SU-DHL-6 (cell line): ENCODE measurements around the gene NKD1.

Experiments used
- H2AFZ ChIP-seq: fragments of 200-600 bp; sonication (generic); 2 replicates; pipeline ENCODE4 v1.6.1; 2014; ENCODE audit warnings: low read depth, mild to moderate bottlenecking, moderate library complexity, mixed read lengths, antibody characterized with exemption, low read length; ENCODE audit not compliant: severe bottlenecking
- H3F3A ChIP-seq: fragments of 200-600 bp; shearing (Covaris generic); 2 replicates; pipeline ENCODE4 v1.6.0; 2016; ENCODE audit warnings: antibody characterized with exemption, mild to moderate bottlenecking; ENCODE audit not compliant: insufficient read depth
- H3K27ac ChIP-seq: fragments of 200-600 bp; sonication (generic); 2 replicates; pipeline ENCODE4 v1.5.1; 2016; ENCODE audit warnings: low read depth, mild to moderate bottlenecking, low read length, moderate library complexity, mixed read lengths
- H3K27me3 ChIP-seq: fragments of 200-600 bp; sonication (generic), shearing (Covaris generic); 2 replicates; pipeline ENCODE4 v1.6.0; 2014; ENCODE audit warnings: mild to moderate bottlenecking, low read length
- H3K36me3 ChIP-seq: fragments of 200-600 bp; sonication (generic); 2 replicates; pipeline ENCODE4 v1.6.1; 2014; ENCODE audit warnings: mild to moderate bottlenecking, low read length, mixed read lengths
- H3K4me2 ChIP-seq: fragments of 300-600, 200-600 bp; shearing (Covaris generic), sonication (generic); 2 replicates; pipeline ENCODE4 v1.6.0; 2014; ENCODE audit warnings: low read length, low read depth, mild to moderate bottlenecking; ENCODE audit not compliant: poor library complexity, severe bottlenecking
- H3K4me3 ChIP-seq: fragments of 200-600 bp; sonication (generic); 2 replicates; pipeline ENCODE4 v1.5.1; 2014; ENCODE audit warnings: antibody characterized with exemption, low read length, mild to moderate bottlenecking, mixed read lengths; ENCODE audit not compliant: insufficient read depth, poor library complexity, severe bottlenecking
- H3K79me2 ChIP-seq: fragments of 200-600 bp; sonication (generic); 2 replicates; pipeline ENCODE4 v1.6.1; 2014; ENCODE audit warnings: mild to moderate bottlenecking, low read length, moderate library complexity; ENCODE audit not compliant: insufficient read depth
- H3K9ac ChIP-seq: fragments of 200-600 bp; sonication (generic); 2 replicates; pipeline ENCODE4 v1.7.0; 2014; ENCODE audit warnings: mild to moderate bottlenecking, low read length
- H3K9me2 ChIP-seq: fragments of 200-600 bp; sonication (generic); replicated peaks from 2 replicates; pipeline ENCODE4 v1.6.1; 2014; ENCODE audit warnings: low read length; ENCODE audit not compliant: insufficient read depth
- H3K9me3 ChIP-seq: fragments of 200-600 bp; sonication (generic); 2 replicates; pipeline ENCODE4 v1.6.1; 2014; ENCODE audit warnings: low read length, mixed read lengths; ENCODE audit not compliant: insufficient read depth
- H4K20me1 ChIP-seq: fragments of 200-600 bp; sonication (generic); 2 replicates; pipeline ENCODE4 v1.6.1; 2014; ENCODE audit warnings: low read depth, mild to moderate bottlenecking, antibody characterized with exemption, low read length, moderate library complexity, mixed read lengths
- CTCF ChIP-seq: fragments of 200-600 bp; sonication (generic); IDR thresholded peaks from one replicate; pipeline ENCODE4 v1.5.1; 2017; ENCODE audit warnings: antibody characterized with exemption, mild to moderate bottlenecking, low read length, moderate library complexity; ENCODE audit not compliant: insufficient read depth, poor library complexity, severe bottlenecking
- EZH2phosphoT487 ChIP-seq: fragments of 200-600 bp; sonication (generic), shearing (Covaris generic); conservative IDR thresholded peaks from 2 replicates; pipeline ENCODE4 v1.6.1; 2018; ENCODE audit warnings: mild to moderate bottlenecking, antibody characterized with exemption, low read length, moderate library complexity, mixed read lengths

Gene NKD1

GRCh38 chr16:50681021-50681885, 133.1 kb downstream of the NKD1 start, which contains the start of gene SNX20:
SNX20 (minus strand) TSS chr16:50681312; CDS start chr16:50677526, 3,786 bp downstream.
- no peaks in the 10 kb centered on the region for H4K20me1 ChIP-seq
- H3K27ac ChIP-seq: no peak within 1 kb of the TSS; the same call in 1 of the 2 replicates
- H3K27me3 ChIP-seq: no peaks in the 10 kb centered on the region
- peak within 1 kb of the TSS; percentile 90 for H2AFZ ChIP-seq
- H3K36me3 ChIP-seq: no peaks in the 10 kb centered on the region
- no peaks in the 10 kb centered on the region for H3K9me2 ChIP-seq
- TF ChIP-seq CTCF (no peak), EZH2phosphoT487 (no peak)
- no peaks in the 10 kb centered on the region for H3K79me2 ChIP-seq
- peak within 1 kb of the TSS; percentile 42 for H3K4me3 ChIP-seq
- peak within 1 kb of the TSS; percentile 42 for H3K9ac ChIP-seq
- no peaks in the 10 kb centered on the region for H3F3A ChIP-seq
- H3K4me2 ChIP-seq: peak within 1 kb of the TSS; percentile 51
- H3K9me3 ChIP-seq: no peaks in the 10 kb centered on the region

GRCh38 chr16:50683689-50684374, 135.6 kb downstream of the NKD1 start:
- Histone ChIP-seq H3K79me2 (no peaks in the 10 kb centered on the region), H2AFZ (no peak overlapping the region), H3K27ac (no peak overlapping the region), H3K4me3 (no peak overlapping the region), H3K27me3 (no peaks in the 10 kb centered on the region), H3K9ac (no peak overlapping the region), H3F3A (no peaks in the 10 kb centered on the region), H3K36me3 (no peaks in the 10 kb centered on the region), H4K20me1 (no peaks in the 10 kb centered on the region), H3K9me3 (no peaks in the 10 kb centered on the region), H3K9me2 (no peaks in the 10 kb centered on the region), H3K4me2 (no peak overlapping the region)
- TF ChIP-seq EZH2phosphoT487 (no peak), CTCF (no peak)

GRCh38 chr16:50684823-50685461, 136.7 kb downstream of the NKD1 start:
- H2AFZ ChIP-seq: no peak overlapping the region
- no peak overlapping the region for H3K9ac ChIP-seq
- H3K27me3 ChIP-seq: no peaks in the 10 kb centered on the region
- no peaks in the 10 kb centered on the region for H4K20me1 ChIP-seq
- H3K36me3 ChIP-seq: no peaks in the 10 kb centered on the region
- H3K4me3 ChIP-seq: no peak overlapping the region
- no peak overlapping the region for H3K27ac ChIP-seq
- no peaks in the 10 kb centered on the region for H3F3A ChIP-seq
- no peak overlapping the region for H3K4me2 ChIP-seq
- H3K9me2 ChIP-seq: no peaks in the 10 kb centered on the region
- no peaks in the 10 kb centered on the region for H3K9me3 ChIP-seq
- TF ChIP-seq EZH2phosphoT487: no peak
- TF ChIP-seq CTCF: no peak
- H3K79me2 ChIP-seq: no peaks in the 10 kb centered on the region
